ENCODE results near the gene AKIRIN2. TPM values are rescaled to one million over a fixed set of nuclear protein-coding genes. Genes with fewer than 3 reads are reported as not detected.

AKIRIN2 gene
- total RNA-seq, 1 experiment from 2014 or later, result 48.1 TPM

- intact Hi-C loops (cut with micrococcal nuclease), result no loop called here
- POLR2A ChIA-PET, result interaction anchor here (0.7 kb wide), 1 partner anchor 1146 kb away, joined by 3 read pairs; no protein-coding TSS in a partner anchor
These were observed 47.1 kb downstream of the AKIRIN2 start for GRCh38 chr6:87654875-87655454.

GRCh38 chr6:87654122-87654521 is 47.9 kb downstream of the AKIRIN2 start:
- ChIA-PET POLR2A (interaction anchor here (0.5 kb wide), 1 partner anchor 1218 kb away, joined by 3 read pairs; no protein-coding TSS in a partner anchor), CTCF (no interaction called here)
- Mint-ChIP-seq H3K4me3 (ENCODE audit: unreplicated experiment) (no peak overlapping the region), H3K4me1 (ENCODE audit: insufficient read depth, unreplicated experiment) (no peaks in the 10 kb centered on the region), H3K9me3 (ENCODE audit: unreplicated experiment) (no peaks in the 10 kb centered on the region), H3K36me3 (ENCODE audit: insufficient read depth, unreplicated experiment) (peaks cover 38% of the 10 kb centered on the region), H3K27me3 (ENCODE audit: insufficient read depth, unreplicated experiment) (no peaks in the 10 kb centered on the region), H3K27ac (ENCODE audit: low read depth, unreplicated experiment) (no peak overlapping the region)
- no peak for TF ChIP-seq CTCF (IDR thresholded peaks at IDR 0.05; ENCODE audit: unreplicated experiment)
- BruUV-seq (replicated peaks), result no TSS peak
- intact Hi-C loops (cut with micrococcal nuclease), result no loop called here
- DNase-seq (ENCODE audit: unreplicated experiment), result no peak

More at GRCh38 chr6:87654875-87655454, 47.1 kb downstream of the AKIRIN2 start:
- H3K27me3 Mint-ChIP-seq (ENCODE audit: insufficient read depth, unreplicated experiment), result no peaks in the 10 kb centered on the region
- no peak for TF ChIP-seq CTCF (IDR thresholded peaks at IDR 0.05; ENCODE audit: unreplicated experiment)
- H3K4me3 Mint-ChIP-seq (ENCODE audit: unreplicated experiment), result no peak overlapping the region
- H3K9me3 Mint-ChIP-seq (ENCODE audit: unreplicated experiment), result no peaks in the 10 kb centered on the region
- CTCF ChIA-PET, result interaction anchor here (0.6 kb wide), 1 partner anchor 159 kb away, joined by 4 read pairs; no protein-coding TSS in a partner anchor
- no peak overlapping the region for H3K27ac Mint-ChIP-seq (ENCODE audit: low read depth, unreplicated experiment)
- peaks cover 38% of the 10 kb centered on the region for H3K36me3 Mint-ChIP-seq (ENCODE audit: insufficient read depth, unreplicated experiment)
- DNase-seq (ENCODE audit: unreplicated experiment), result no peak
- no peaks in the 10 kb centered on the region for H3K4me1 Mint-ChIP-seq (ENCODE audit: insufficient read depth, unreplicated experiment)
- BruUV-seq (replicated peaks), result no TSS peak

- Mint-ChIP-seq H3K9me3 (ENCODE audit: unreplicated experiment) (no peaks in the 10 kb centered on the region), H3K27me3 (ENCODE audit: insufficient read depth, unreplicated experiment) (no peaks in the 10 kb centered on the region), H3K27ac (ENCODE audit: low read depth, unreplicated experiment) (no peak overlapping the region), H3K4me3 (ENCODE audit: unreplicated experiment) (no peak overlapping the region), H3K4me1 (ENCODE audit: insufficient read depth, unreplicated experiment) (no peaks in the 10 kb centered on the region), H3K36me3 (ENCODE audit: insufficient read depth, unreplicated experiment) (peaks cover 30% of the 10 kb centered on the region)
- BruUV-seq (replicated peaks), result no TSS peak
- DNase-seq (ENCODE audit: unreplicated experiment), result no peak
- ChIA-PET POLR2A (interaction anchor here (0.5 to 1.1 kb wide), 3 partner anchors 8 to 1219 kb away, joined by 3 to 4 read pairs (median 3); no protein-coding TSS in a partner anchor), CTCF (no interaction called here)
- no peak for TF ChIP-seq CTCF (IDR thresholded peaks at IDR 0.05; ENCODE audit: unreplicated experiment)
- intact Hi-C loops (cut with micrococcal nuclease), result no loop called here
These were observed 48.7 kb downstream of the AKIRIN2 start for GRCh38 chr6:87653074-87653962.

- Mint-ChIP-seq H3K4me3 (ENCODE audit: unreplicated experiment) (no peak overlapping the region), H3K9me3 (ENCODE audit: unreplicated experiment) (no peaks in the 10 kb centered on the region), H3K27ac (ENCODE audit: low read depth, unreplicated experiment) (no peak overlapping the region), H3K4me1 (ENCODE audit: insufficient read depth, unreplicated experiment) (no peaks in the 10 kb centered on the region), H3K36me3 (ENCODE audit: insufficient read depth, unreplicated experiment) (peaks cover 5% of the 10 kb centered on the region), H3K27me3 (ENCODE audit: insufficient read depth, unreplicated experiment) (no peaks in the 10 kb centered on the region)
- CTCF ChIA-PET, result interaction anchor here (0.6 kb wide), 1 partner anchor 439 kb away, joined by 3 read pairs; no protein-coding TSS in a partner anchor
- BruUV-seq (replicated peaks), result no TSS peak
- no peak for TF ChIP-seq CTCF (IDR thresholded peaks at IDR 0.05; ENCODE audit: unreplicated experiment)
- intact Hi-C loops (cut with micrococcal nuclease), result no loop called here
- no peak for DNase-seq (ENCODE audit: unreplicated experiment)
- POLR2A ChIA-PET, result interaction anchor here (0.7 kb wide), 1 partner anchor 323 kb away, joined by 4 read pairs; no protein-coding TSS in a partner anchor
These were observed 57.0 kb downstream of the AKIRIN2 start for GRCh38 chr6:87645080-87645479.

All from MCF 10A (cell line).